GM12878 (cell line): Measurements from ENCODE around the gene MTHFR. TPM values are rescaled to one million over a fixed set of nuclear protein-coding genes. Genes with fewer than 3 reads are reported as not detected.

Experiments
- ATAC-seq: fragments of 200-7000 bp; cut with Tn5 transposase; 3 replicates; pipeline ENCODE4 v1.9.1; 2020; ENCODE audit warnings: mild to moderate bottlenecking, moderate library complexity
- BruUV-seq: library from RNA; stranded (reverse); fragments of 400-500 nt; replicated peaks from 2 replicates; lab custom pipeline; 2021; lab: Mats Ljungman, UMichigan
- CTCF ChIA-PET: fragments of 300-600 bp; sonication (Branson Sonifier 250); formaldehyde crosslinking; extraction: SDS; loops from one replicate; lab custom pipeline; 2021; ENCODE audit warnings: inconsistent platforms; lab: Yijun Ruan, JAX
- POLR2A ChIA-PET: fragments of 350-600 bp; formaldehyde crosslinking; extraction: SDS; loops from one replicate; lab custom pipeline; 2021; ENCODE audit warnings: inconsistent platforms; lab: Charles Lee
- RAD21 ChIA-PET: fragments of 300-600 bp; sonication (Branson Sonifier 250); formaldehyde crosslinking; loops from one replicate; lab custom pipeline; 2023; ENCODE audit warnings: antibody characterized with exemption; ENCODE audit not compliant: unreplicated experiment; lab: Charles Lee
- SMC1A ChIA-PET: fragments of 300-600 bp; sonication (Branson Sonifier 250); formaldehyde crosslinking; loops from one replicate; lab custom pipeline; 2023; ENCODE audit not compliant: unreplicated experiment, uncharacterized antibody; lab: Charles Lee
- DNase-seq: peaks from one replicate; pipeline ENCODE4 v3.0.0-alpha.2; 2011; ENCODE audit warnings: low read depth, low spot score
- FAIRE-seq: peaks from 3 replicates; lab custom pipeline; 2011; peaks lifted over from hg19 to GRCh38; lab: Jason Lieb, UNC
- H2AFZ ChIP-seq: 2 replicates; pipeline ENCODE4 v1.6.0; 2011; ENCODE audit warnings: low read depth, low read length, control low read depth; ENCODE audit not compliant: control insufficient read depth
- H3K27ac ChIP-seq: 2 replicates; pipeline ENCODE4 v1.5.1; 2011; ENCODE audit warnings: control low read depth; ENCODE audit not compliant: control insufficient read depth, insufficient read depth
- H3K27me3 ChIP-seq, 2 experiments: replicated peaks in 1 of 2; 2 replicates each; pipeline versions ENCODE4 v1.6.0 to v1.6.1; 2011; ENCODE audit warnings: low read length in 1 of 2; ENCODE audit not compliant: control insufficient read depth in 2 of 2, insufficient read depth in 2 of 2
- H3K36me3 ChIP-seq, 2 experiments: 2 replicates each; pipeline ENCODE4 v1.5.1; 2011; ENCODE audit warnings: low read length in 1 of 2; ENCODE audit not compliant: control insufficient read depth in 2 of 2, insufficient read depth in 2 of 2
- H3K4me1 ChIP-seq: 2 replicates; pipeline ENCODE4 v1.6.1; 2011; ENCODE audit warnings: mild to moderate bottlenecking, low read length, moderate library complexity, mixed read lengths; ENCODE audit not compliant: control insufficient read depth, insufficient read depth
- H3K4me2 ChIP-seq: 2 replicates; pipeline ENCODE4 v1.6.0; 2011; ENCODE audit warnings: control low read depth; ENCODE audit not compliant: control insufficient read depth, insufficient read depth
- H3K4me3 ChIP-seq: fragments of 200-600 bp; sonication (generic); 2 replicates; pipeline ENCODE4 v1.5.1; 2016
- H3K79me2 ChIP-seq: 2 replicates; pipeline ENCODE4 v1.6.0; 2011; ENCODE audit warnings: low read length; ENCODE audit not compliant: control insufficient read depth, insufficient read depth
- H3K9ac ChIP-seq: 2 replicates; pipeline ENCODE4 v1.8.0; 2011; ENCODE audit warnings: low read length, control low read depth, mixed read lengths; ENCODE audit not compliant: control insufficient read depth, insufficient read depth
- H3K9me3 ChIP-seq: replicated peaks from 3 replicates; pipeline ENCODE4 v1.5.1; 2011; ENCODE audit warnings: mild to moderate bottlenecking, low read length; ENCODE audit not compliant: control insufficient read depth, insufficient read depth
- H4K20me1 ChIP-seq: 2 replicates; pipeline ENCODE4 v1.6.0; 2011; ENCODE audit not compliant: control insufficient read depth, insufficient read depth
- ATF7 ChIP-seq: fragments of 450-650 bp; IDR thresholded peaks from 2 replicates; pipeline ENCODE4 v1.6.1; 2016; ENCODE audit warnings: low read depth, mild to moderate bottlenecking
- CBX5 ChIP-seq: sonication (generic); IDR thresholded peaks from 2 replicates; pipeline ENCODE4 v1.6.1; 2016; ENCODE audit warnings: low read depth, moderate library complexity, mild to moderate bottlenecking, inconsistent platforms
- CTCF ChIP-seq, 3 experiments: IDR thresholded peaks in 2 of 3; conservative IDR thresholded peaks in 1 of 3; 2 replicates each; pipeline ENCODE4 v1.5.1; 2011; ENCODE audit warnings: low read depth in 3 of 3, low read length in 3 of 3, mild to moderate bottlenecking in 3 of 3, control low read depth in 2 of 3, moderate library complexity in 2 of 3, inconsistent platforms in 1 of 3, mixed read lengths in 1 of 3; ENCODE audit not compliant: control insufficient read depth in 2 of 3, insufficient read depth in 1 of 3; ENCODE audit errors: extremely low read depth in 1 of 3
- EZH2 ChIP-seq: IDR thresholded peaks from 2 replicates; pipeline ENCODE4 v1.6.1; 2012; ENCODE audit warnings: low read depth, mild to moderate bottlenecking, control low read depth, inconsistent platforms, low read length, borderline replicate concordance; ENCODE audit not compliant: control insufficient read depth
- MYB ChIP-seq: fragments of 150-350 bp; IDR thresholded peaks from 2 replicates; pipeline ENCODE4 v1.6.1; 2014; ENCODE audit warnings: mild to moderate bottlenecking, low read depth, low read length, borderline replicate concordance
- NFYA ChIP-seq: IDR thresholded peaks from 2 replicates; pipeline ENCODE4 v1.6.1; 2011; ENCODE audit warnings: low read depth, mild to moderate bottlenecking, low read length, improper control_type of control experiment, borderline replicate concordance
- NR2C1 ChIP-seq: fragments of 450-650 bp; IDR thresholded peaks from 2 replicates; pipeline ENCODE4 v1.6.1; 2017; ENCODE audit warnings: antibody characterized with exemption, mild to moderate bottlenecking, moderate library complexity
- PML ChIP-seq: IDR thresholded peaks from 2 replicates; pipeline ENCODE4 v1.6.1; 2012; ENCODE audit warnings: low read length, inconsistent platforms
- POLR2AphosphoS5 ChIP-seq: IDR thresholded peaks from 2 replicates; pipeline ENCODE4 v1.6.1; 2011; ENCODE audit warnings: mild to moderate bottlenecking, low read length, inconsistent platforms
- RBBP5 ChIP-seq: fragments of 200-600 bp; sonication (generic); conservative IDR thresholded peaks from 2 replicates; pipeline ENCODE4 v1.6.1; 2016
- RFX5 ChIP-seq: IDR thresholded peaks from 2 replicates; pipeline ENCODE4 v1.6.1; 2011; ENCODE audit warnings: low read depth, low read length, improper control_type of control experiment
- TBL1XR1 ChIP-seq: IDR thresholded peaks from 2 replicates; pipeline ENCODE4 v1.6.1; 2012; ENCODE audit warnings: low read depth, low read length, improper control_type of control experiment
- ZNF384 ChIP-seq: IDR thresholded peaks from 2 replicates; pipeline ENCODE4 v1.6.1; 2012; ENCODE audit warnings: low read depth, mild to moderate bottlenecking, low read length, improper control_type of control experiment, borderline replicate concordance
- ZNF592 ChIP-seq: fragments of 450-650 bp; IDR thresholded peaks from 2 replicates; pipeline ENCODE4 v1.6.1; 2017; ENCODE audit warnings: mild to moderate bottlenecking, moderate library complexity
- WGBS: methylation state at CpG from one replicate; pipeline ENCODE4 v1.1.6; 2016; ENCODE audit warnings: low lambda C conversion rate; ENCODE audit not compliant: insufficient replicate concordance, insufficient coverage; ENCODE audit errors: missing lambda C conversion rate; 5-methylcytosine and 5-hydroxymethylcytosine counted together
- in situ Hi-C: fragments of 300-500 bp; cut with MboI; formaldehyde crosslinking; loops from 9 replicates; pipeline ENCODE4 v1.14.3; 2018; ENCODE audit warnings: mixed read lengths
- intact Hi-C: fragments of 100-400 bp; cut with micrococcal nuclease; formaldehyde crosslinking; loops from one replicate; pipeline ENCODE4 v1.14.2; 2022; ENCODE audit not compliant: unreplicated experiment
- polyA plus RNA-seq, 11 experiments: library from polyadenylated mRNA; depleted of rRNA in 4 of 11; unstranded in 6 of 11; stranded (reverse) in 5 of 11; fragments of >200 nt; fragmentation: Nextera tagmentation in 4 of 11; fragmentation: Illumina TruSeq in 1 of 11; extraction: Ambion mirVana in 4 of 11; extraction: Trizol in 1 of 11; gene quantifications; 1 replicate in 1 of 11; 2 replicates in 10 of 11; pipeline versions ENCODE4 v1.2.1 to v1.2.3, GENCODE V29; 2011 to 2016; ENCODE audit warnings: inconsistent platforms in 2 of 11, missing spikeins in 2 of 11, low read depth in 1 of 11
- total RNA-seq, 4 experiments: library from RNA; depleted of rRNA in 3 of 4; stranded (reverse); fragments of >200 nt in 3 of 4; fragmentation: Illumina TruSeq in 1 of 4; extraction: Trizol in 1 of 4; gene quantifications; 2 replicates each; pipeline versions ENCODE4 v1.2.1 to v1.2.3, GENCODE V29; 2013 to 2021
- TF ChIP-seq, protein P1 (sequence below): IDR thresholded peaks from 2 replicates; pipeline ENCODE4 v1.6.1; 2011; ENCODE audit warnings: borderline replicate concordance, low read depth, mild to moderate bottlenecking, moderate library complexity, mixed read lengths, low read length; ENCODE audit not compliant: insufficient read depth; ENCODE audit errors: extremely low read length
- TF ChIP-seq, protein P2 (sequence below): fragments of 450-650 bp; IDR thresholded peaks from 2 replicates; pipeline ENCODE4 v1.6.1; 2014; ENCODE audit warnings: mild to moderate bottlenecking

MTHFR gene
- total and polyA plus RNA-seq, 10 of the 15 experiments (the other 5 are each of a cell fraction or from before 2014, with no cell fraction given) = 1.0 to 16.8 (median 9.4) TPM

DNA sequence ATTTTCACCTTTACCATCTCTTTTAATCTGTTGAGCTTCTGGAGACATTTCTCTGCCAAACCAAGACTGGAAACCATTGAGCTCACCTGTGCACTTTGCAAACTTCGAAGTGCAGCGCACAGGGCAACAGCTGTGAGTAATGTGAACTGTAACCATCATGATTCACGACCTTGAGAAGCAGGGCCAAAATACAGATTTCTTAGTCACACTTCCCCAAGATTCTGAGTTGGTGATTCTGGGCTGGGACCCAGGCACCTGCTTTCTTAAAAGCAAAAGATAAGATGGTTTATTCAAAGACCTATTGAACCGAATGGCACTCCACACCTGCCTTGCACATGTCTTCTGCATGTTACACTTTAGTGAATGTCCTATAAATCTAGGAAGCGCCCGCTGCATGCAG, 59.7 kb downstream of the MTHFR start:
- in situ Hi-C loops = no loop called here
- no TSS peak for BruUV-seq
- Histone ChIP-seq H2AFZ (no peak overlapping the region), H3K79me2 (no peaks in the 10 kb centered on the region), H3K4me3 (no peak overlapping the region), H3K9ac (no peak overlapping the region), H3K4me2 (no peak overlapping the region), H3K27me3 (no peaks in the 10 kb centered on the region), H3K9me3 (no peaks in the 10 kb centered on the region), H3K27ac (no peak overlapping the region), H3K36me3 (no peaks in the 10 kb centered on the region), H3K4me1 (peaks cover 9% of the 10 kb centered on the region), H4K20me1 (no peaks in the 10 kb centered on the region)
- no peak for TF ChIP-seq POLR2AphosphoS5
- TF ChIP-seq NR2C1 = no peak
- no peak for TF ChIP-seq TBL1XR1
- no peak for TF ChIP-seq CBX5
- TF ChIP-seq NFYA = no peak
- no peak for TF ChIP-seq PML
- TF ChIP-seq, protein P1, sequence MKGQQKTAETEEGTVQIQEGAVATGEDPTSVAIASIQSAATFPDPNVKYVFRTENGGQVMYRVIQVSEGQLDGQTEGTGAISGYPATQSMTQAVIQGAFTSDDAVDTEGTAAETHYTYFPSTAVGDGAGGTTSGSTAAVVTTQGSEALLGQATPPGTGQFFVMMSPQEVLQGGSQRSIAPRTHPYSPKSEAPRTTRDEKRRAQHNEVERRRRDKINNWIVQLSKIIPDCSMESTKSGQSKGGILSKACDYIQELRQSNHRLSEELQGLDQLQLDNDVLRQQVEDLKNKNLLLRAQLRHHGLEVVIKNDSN = no peak
- TF ChIP-seq ZNF384 = no peak
- no peak for TF ChIP-seq CTCF (IDR thresholded peaks at IDR 0.05 in 2 of 3, conservative IDR thresholded peaks at IDR 0.05 in 1 of 3; ENCODE audit: control insufficient read depth in 2 of 3, extremely low read depth in 1 of 3, insufficient read depth in 1 of 3, low read depth in 3 of 3, low read length in 3 of 3)
- TF ChIP-seq MYB = no peak
- no peak for TF ChIP-seq ATF7
- no peak for TF ChIP-seq ZNF592
- no peak for TF ChIP-seq RFX5
- TF ChIP-seq, protein P2, sequence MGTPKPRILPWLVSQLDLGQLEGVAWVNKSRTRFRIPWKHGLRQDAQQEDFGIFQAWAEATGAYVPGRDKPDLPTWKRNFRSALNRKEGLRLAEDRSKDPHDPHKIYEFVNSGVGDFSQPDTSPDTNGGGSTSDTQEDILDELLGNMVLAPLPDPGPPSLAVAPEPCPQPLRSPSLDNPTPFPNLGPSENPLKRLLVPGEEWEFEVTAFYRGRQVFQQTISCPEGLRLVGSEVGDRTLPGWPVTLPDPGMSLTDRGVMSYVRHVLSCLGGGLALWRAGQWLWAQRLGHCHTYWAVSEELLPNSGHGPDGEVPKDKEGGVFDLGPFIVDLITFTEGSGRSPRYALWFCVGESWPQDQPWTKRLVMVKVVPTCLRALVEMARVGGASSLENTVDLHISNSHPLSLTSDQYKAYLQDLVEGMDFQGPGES = no peak
- no peak for TF ChIP-seq EZH2
- TF ChIP-seq RBBP5 = no peak
- ATAC-seq (no peak), FAIRE-seq (no peak), DNase-seq (no peak)
- POLR2A ChIA-PET = no interaction called here
- CTCF ChIA-PET = interaction anchor here (0.8 kb wide), 1 partner anchor 27 kb away, joined by 3 read pairs; no protein-coding TSS in a partner anchor
- SMC1A ChIA-PET = no interaction called here
- RAD21 ChIA-PET = no interaction called here
- 79% methylated on average over 6 of the region's 6 CpGs for WGBS
- intact Hi-C loops = no loop called here
